SH-SY5Y (cell line): ENCODE data around the gene THSD7A.

Experiments used
- GATA2 ChIP-seq: IDR thresholded peaks from 2 replicates; pipeline ENCODE4 v1.6.1; 2011; ENCODE audit warnings: mild to moderate bottlenecking, low read depth, low read length
- GATA3 ChIP-seq: IDR thresholded peaks from 2 replicates; pipeline ENCODE4 v1.6.1; 2011; ENCODE audit warnings: low read depth, mild to moderate bottlenecking, low read length, moderate library complexity

GRCh38 chr7:11818281-11818680 lies 13.7 kb downstream of the THSD7A start:
- no peak for TF ChIP-seq GATA3
- TF ChIP-seq GATA2 = no peak
